Adrenal gland (tissue), 5 donors: ENCODE measurements around the gene CHRM1.

Source experiments
- CTCF ChIP-seq, 6 experiments: fragments of 450-650 bp in 4 of 6; fragments of 200-600 bp in 2 of 6; sonication (generic) in 1 of 6; IDR thresholded peaks; 1 replicate in 5 of 6; 2 replicates in 1 of 6; pipeline versions ENCODE4 v1.5.1 to v1.8.0; 2016 to 2021; ENCODE audit warnings: antibody characterized with exemption in 6 of 6, mild to moderate bottlenecking in 2 of 6, moderate library complexity in 1 of 6
- POLR2A ChIP-seq, 2 donors: fragments of 450-650 bp; IDR thresholded peaks; one replicate each; pipeline ENCODE4 v1.6.1; 2017; ENCODE audit warnings: antibody characterized with exemption in 2 of 2, mild to moderate bottlenecking in 2 of 2, moderate library complexity in 1 of 2
- donor health status: DM: no; HTN: no; CAD: no.

GRCh38 chr11:62889484-62890437 lies 31.4 kb downstream of the CHRM1 start:
- TF ChIP-seq CTCF (IDR thresholded peaks at IDR 0.05) (no peak), POLR2A (IDR thresholded peaks at IDR 0.05) (no peak)
